GM12892 (cell line): ENCODE results near the gene IFNL2.

Source experiments
- POLR2A ChIP-seq: IDR thresholded peaks from 2 replicates; pipeline ENCODE4 v1.6.1; 2011; ENCODE audit warnings: low read depth, low read length, control low read depth
- POLR2AphosphoS5 ChIP-seq: IDR thresholded peaks from 2 replicates; pipeline ENCODE4 v1.6.1; 2011; ENCODE audit warnings: low read depth, low read length, control low read depth

DNA sequence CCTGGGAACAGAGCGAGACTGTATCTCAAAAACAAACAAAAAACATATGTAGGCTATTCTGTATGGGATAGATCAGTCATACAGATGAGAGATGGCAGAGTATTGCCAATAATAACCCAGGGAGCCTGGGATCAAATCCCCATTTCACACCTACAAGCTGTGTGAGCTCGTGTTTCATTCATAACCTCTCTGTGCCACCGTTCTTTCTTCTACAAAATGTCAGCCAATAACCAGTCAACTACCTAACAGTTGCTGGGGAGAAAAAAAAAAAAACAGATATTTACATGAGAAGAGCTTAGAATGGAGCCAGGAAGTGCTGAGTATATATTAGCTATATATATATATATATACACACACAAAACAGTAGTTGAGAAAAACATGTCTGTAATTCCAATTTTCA, 6.5 kb upstream of the IFNL2 start:
- TF ChIP-seq POLR2A (no peak), POLR2AphosphoS5 (no peak)
